Urinary bladder (tissue), 4 donors: ENCODE results near the gene ASH1L. TPM values are rescaled to one million over a fixed set of nuclear protein-coding genes. Genes with fewer than 3 reads are reported as not detected.
"Not testable (repeated sequence)": the region's sequence is repeated elsewhere in the genome, so short reads cannot be mapped to it uniquely, and the experiment has no call there.

ENCODE experiments used
- DNase-seq: peaks from one replicate; pipeline ENCODE4 v3.0.0-alpha.2; 2015; ENCODE audit errors: extremely low spot score
- H3K27ac ChIP-seq: one replicate; pipeline ENCODE4 v1.5.1; 2013; ENCODE audit warnings: low read depth, mild to moderate bottlenecking, moderate library complexity
- H3K36me3 ChIP-seq: one replicate; pipeline ENCODE4 v1.6.1; 2013; ENCODE audit warnings: mild to moderate bottlenecking, moderate library complexity; ENCODE audit not compliant: insufficient read depth
- H3K4me1 ChIP-seq: one replicate; pipeline ENCODE4 v1.6.1; 2013; ENCODE audit warnings: mild to moderate bottlenecking, moderate library complexity; ENCODE audit not compliant: insufficient read depth
- H3K4me3 ChIP-seq: one replicate; pipeline ENCODE4 v1.5.1; 2013; ENCODE audit warnings: low read depth, low read length
- WGBS: extraction: QIAGEN DNeasy Blood & Tissue Kit; methylation state at CpG from one replicate; pipeline ENCODE4 v1.1.7; 2013; 5-methylcytosine and 5-hydroxymethylcytosine counted together
- polyA plus RNA-seq: library from polyadenylated mRNA; stranded (reverse); fragments of 200-250 nt; gene quantifications from one replicate; pipeline ENCODE4 v1.2.3, GENCODE V29; 2013
- total RNA-seq: library from RNA; depleted of rRNA; stranded (reverse); fragments of >200 nt; gene quantifications from one replicate; pipeline ENCODE4 v1.2.3, GENCODE V29; 2014
- donor health status: healthy with polysubstance abuse.
- donor health status: healthy.

Gene ASH1L
- total and polyA plus RNA-seq, 2 donors = 21.6 to 75.5 TPM

DNA sequence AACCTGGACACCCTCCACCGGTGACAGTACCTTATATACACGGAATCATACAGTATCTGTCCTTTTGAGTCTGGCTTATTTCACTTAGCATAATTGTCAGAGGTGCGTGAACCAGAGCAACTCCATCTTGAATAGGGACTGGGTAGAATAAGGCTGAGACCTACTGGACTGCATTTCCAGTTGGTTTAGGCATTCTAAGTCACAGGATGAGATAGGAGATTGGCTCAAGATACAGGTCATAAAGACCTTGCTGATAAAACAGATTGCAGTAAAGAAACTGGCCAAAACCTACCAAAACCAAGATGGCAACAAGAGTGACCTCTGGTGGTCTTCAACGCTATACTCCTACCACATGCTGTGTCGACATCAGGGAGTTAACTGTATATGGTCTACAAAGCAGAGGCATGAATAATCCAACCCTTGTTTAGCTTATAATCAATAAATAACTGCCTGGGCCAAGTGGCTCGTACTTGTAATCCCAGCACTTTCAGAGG lies 255.3 kb downstream of the ASH1L start:
- H3K4me1 ChIP-seq = peaks cover 3% of the 10 kb centered on the region
- WGBS = 37% methylated on average over 6 of the region's 6 CpGs
- DNase-seq = no peak
- no peak overlapping the region for H3K27ac ChIP-seq
- no peaks in the 10 kb centered on the region for H3K36me3 ChIP-seq
- H3K4me3 ChIP-seq = no peak overlapping the region

DNA sequence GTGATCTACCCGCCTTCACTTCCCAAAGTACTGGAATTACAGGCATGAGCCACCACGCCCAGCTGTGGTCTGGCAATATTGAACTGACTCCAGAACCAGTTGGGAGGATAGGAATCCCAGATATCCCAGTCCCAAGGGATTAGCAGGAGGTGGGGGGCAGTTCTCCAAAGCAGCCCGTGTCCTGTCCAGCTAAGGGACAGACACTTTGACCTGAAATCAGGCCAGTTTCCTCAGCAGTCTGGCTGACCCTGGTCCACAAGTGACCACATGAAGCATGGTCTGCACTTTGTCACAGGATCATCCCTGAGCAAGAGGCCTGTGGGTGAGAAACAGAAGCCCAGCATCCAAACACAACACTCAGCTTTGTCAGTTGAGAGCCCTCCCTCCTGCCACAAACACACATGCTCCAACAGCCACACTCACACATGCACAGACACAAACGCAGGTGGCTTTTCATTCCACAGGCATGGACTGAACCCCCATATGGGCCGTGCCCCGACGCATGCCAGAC lies 256.7 kb downstream of the ASH1L start:
- H3K27ac ChIP-seq = no peak overlapping the region

DNA sequence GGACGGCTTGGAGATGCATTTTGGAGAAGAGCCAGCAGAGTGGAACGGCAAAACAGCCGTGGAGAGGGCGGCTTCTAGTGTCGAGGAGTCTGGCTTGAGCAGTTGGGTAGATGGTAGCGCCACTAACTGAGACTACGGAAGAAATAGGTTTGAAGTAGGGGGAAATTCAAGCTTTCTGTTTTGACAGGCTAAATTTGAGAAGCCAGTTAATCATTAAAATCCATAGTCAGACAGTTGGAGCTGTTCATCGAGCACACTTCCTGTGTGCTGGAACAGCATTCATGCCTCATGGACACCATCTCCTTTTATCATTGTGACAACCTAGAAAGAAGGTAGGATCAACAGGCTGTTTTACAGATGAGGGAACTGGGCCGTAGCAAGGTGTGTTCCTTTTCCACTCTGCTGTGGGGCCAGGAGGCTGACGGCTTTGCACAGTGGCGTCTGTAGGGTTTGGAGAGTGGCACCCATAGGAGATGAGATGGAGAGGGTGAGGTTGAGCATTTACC lies 258.0 kb downstream of the ASH1L start:
- 78% methylated on average over 11 of the region's 11 CpGs for WGBS

More for the DNA sequence above, 256.7 kb downstream of the ASH1L start:
- 72% methylated on average over 7 of the region's 7 CpGs for WGBS
- no peak for DNase-seq
- H3K36me3 ChIP-seq = no peaks in the 10 kb centered on the region
- peaks cover 3% of the 10 kb centered on the region for H3K4me1 ChIP-seq
- H3K4me3 ChIP-seq = no peak overlapping the region

DNA sequence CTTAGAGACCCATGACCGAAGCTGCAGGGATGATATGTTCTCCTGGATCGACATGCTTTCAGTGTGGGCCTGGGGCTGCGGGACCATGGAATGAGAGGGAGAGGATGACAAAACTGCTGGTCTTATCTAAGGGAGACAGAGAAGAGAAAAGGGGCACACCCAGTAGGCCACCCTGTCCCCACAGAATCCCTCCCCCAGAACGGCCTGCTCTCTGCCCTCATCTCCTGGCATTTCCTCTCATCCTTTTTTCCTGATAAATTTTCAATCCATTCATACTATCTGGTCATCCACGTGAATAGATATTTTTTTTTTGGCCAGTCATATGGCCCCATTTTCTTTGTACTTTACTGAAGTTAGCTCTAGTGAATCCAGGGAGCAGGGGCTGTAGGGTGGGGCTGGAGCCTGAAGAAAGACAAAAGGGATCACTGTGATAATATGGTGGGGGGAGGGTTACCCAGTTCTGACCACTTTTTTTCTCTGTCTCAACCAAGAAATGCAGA lies 261.2 kb downstream of the ASH1L start, which contains the start of gene PKLR:
Gene PKLR (minus strand): TSS at position 97 of the 500 bp plus-strand sequence. CDS start 43 bp downstream, at position 54.
- no peak for DNase-seq
- 82% methylated on average over 5 of the region's 5 CpGs for WGBS
- no peak within 1 kb of the TSS for H3K27ac ChIP-seq
- no peak within 1 kb of the TSS for H3K4me3 ChIP-seq
- no peaks in the 10 kb centered on the region for H3K36me3 ChIP-seq
- no peaks in the 10 kb centered on the region for H3K4me1 ChIP-seq

More for the DNA sequence above, 258.0 kb downstream of the ASH1L start:
- Histone ChIP-seq H3K36me3 (no peaks in the 10 kb centered on the region), H3K4me3 (no peak overlapping the region), H3K27ac (no peak overlapping the region), H3K4me1 (peaks cover 1% of the 10 kb centered on the region)
- no peak for DNase-seq

DNA sequence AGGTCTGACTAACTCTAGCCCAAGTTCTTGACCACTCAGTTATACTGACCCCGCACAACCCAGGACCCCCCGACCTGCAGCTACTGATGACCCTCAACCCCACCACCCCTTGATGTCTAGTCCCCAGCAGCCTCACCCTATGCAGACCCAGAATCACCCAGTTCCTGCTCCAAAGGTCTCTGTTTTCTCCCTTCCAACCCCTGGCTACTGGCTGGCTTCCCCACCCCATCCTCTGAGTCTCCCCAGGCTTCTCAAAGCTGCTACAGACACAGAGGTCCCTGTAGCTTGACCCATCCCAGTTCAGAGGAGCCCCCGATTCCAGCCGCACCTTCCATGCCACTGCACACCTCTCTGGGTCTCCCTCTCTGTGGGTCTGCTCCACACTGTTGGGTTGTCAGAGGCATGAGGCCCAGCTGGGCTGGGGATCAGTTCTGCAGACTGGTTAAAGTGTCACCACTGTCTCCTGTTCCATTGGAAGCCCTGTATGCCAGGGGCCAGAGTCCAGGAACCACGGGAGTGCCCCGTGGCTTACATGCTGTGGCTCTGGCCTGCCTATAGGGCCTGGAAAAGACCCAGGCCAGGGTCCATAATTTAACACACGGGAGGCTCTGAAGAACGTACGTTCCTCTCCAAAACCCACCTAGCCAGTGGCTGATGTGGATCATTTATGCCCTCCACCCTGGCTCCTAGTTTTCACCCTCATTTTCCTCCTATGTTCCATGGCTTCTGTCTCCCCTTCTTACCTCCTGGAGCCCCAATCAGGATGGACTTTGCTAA lies 261.9 kb downstream of the ASH1L start:
- WGBS = 86% methylated on average over 9 of the region's 9 CpGs
- H3K36me3 ChIP-seq = no peaks in the 10 kb centered on the region
- DNase-seq = no peak
- no peaks in the 10 kb centered on the region for H3K4me1 ChIP-seq
- H3K27ac ChIP-seq = no peak overlapping the region
- H3K4me3 ChIP-seq = no peak overlapping the region

DNA sequence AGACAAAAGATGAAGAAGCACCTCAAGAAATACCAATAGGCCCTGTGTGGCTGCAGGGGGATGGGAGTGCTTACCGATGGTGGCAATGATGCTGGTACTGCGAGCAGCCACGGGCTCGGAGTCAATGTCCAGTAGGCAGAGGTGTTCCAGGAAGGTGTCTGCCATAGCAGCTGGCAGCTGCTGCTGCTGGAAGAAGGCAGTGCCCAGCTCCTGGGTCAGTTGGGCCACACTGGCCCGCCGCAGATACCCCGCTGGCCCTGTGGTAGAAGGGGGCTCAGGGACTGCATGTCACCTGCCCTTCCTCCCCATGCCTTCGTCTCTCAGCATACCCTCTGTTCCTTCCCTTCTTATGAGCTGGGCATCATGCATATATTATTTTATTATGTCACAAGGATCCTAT lies 262.6 kb downstream of the ASH1L start:
- no peak overlapping the region for H3K4me3 ChIP-seq
- no peak for DNase-seq
- WGBS = 90% methylated on average over 8 of the region's 8 CpGs

DNA sequence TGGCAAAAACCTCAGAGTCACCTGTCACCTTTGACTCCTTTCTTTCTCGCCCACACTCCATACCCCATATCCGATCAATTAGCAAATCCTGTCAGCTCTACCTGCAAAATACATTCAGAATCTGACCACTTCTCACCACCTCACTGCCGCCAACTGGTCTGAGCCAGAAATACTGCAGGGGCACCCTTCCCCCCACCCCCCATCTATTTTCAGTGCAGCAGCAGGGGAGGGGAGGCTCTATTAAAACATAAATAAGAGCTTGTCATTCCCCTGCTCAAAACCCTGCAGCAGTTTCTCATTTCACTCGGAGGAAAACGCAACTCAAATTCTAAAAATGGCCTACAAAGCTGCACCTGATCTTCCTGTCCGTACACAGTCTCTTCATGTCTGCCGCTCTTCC lies 265.2 kb downstream of the ASH1L start:
- no peak overlapping the region for H3K27ac ChIP-seq
- 66% methylated on average over 7 of the region's 7 CpGs for WGBS
- no peak for DNase-seq
- no peaks in the 10 kb centered on the region for H3K36me3 ChIP-seq
- H3K4me1 ChIP-seq = no peaks in the 10 kb centered on the region
- no peak overlapping the region for H3K4me3 ChIP-seq

More for the DNA sequence above, 262.6 kb downstream of the ASH1L start:
- Histone ChIP-seq H3K36me3 (no peaks in the 10 kb centered on the region), H3K4me1 (no peaks in the 10 kb centered on the region), H3K27ac (no peak overlapping the region)

DNA sequence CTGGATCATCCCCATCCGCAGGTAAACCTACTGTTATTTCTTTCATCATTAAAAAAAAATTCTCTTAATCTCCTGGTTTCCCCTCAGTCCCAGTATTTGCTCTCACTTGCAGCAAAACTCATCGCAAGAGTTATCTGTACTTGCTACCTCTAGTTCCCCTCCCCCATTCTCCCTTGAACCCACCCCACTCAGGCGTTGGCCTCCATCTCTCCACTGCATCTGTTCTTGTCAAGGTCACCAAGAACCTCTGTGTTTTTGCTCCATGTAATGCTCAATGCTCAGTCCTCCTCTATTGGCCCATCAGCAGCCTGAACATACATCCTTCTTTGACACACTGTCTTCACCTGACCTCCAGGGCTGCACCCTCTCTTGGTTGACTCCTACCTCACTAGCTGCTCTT lies 265.9 kb downstream of the ASH1L start:
- 71% methylated on average over 3 of the region's 3 CpGs for WGBS
- Histone ChIP-seq H3K4me1 (no peaks in the 10 kb centered on the region), H3K36me3 (no peaks in the 10 kb centered on the region), H3K4me3 (no peak overlapping the region), H3K27ac (no peak overlapping the region)
- no peak for DNase-seq

DNA sequence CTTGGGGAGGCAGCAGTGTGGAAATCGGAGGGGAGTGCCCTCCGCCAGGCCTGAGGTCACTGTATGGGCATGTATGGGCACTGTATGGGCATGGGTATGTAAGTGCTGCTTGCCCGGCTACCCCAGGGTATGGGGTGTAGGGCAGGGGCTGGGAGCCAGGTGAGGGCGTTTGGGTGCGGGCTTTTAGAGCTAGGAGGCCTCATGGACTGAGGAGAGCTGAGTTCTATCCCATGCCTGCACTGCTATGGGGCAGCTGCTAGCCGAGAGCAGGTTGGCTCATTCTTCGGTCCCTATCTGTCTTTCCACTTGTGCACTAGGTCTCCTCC lies 266.7 kb downstream of the ASH1L start:
- H3K4me1 ChIP-seq = no peaks in the 10 kb centered on the region
- H3K27ac ChIP-seq = no peak overlapping the region
- H3K4me3 ChIP-seq = no peak overlapping the region
- no peaks in the 10 kb centered on the region for H3K36me3 ChIP-seq
- DNase-seq = no peak
- WGBS = 86% methylated on average over 7 of the region's 7 CpGs

DNA sequence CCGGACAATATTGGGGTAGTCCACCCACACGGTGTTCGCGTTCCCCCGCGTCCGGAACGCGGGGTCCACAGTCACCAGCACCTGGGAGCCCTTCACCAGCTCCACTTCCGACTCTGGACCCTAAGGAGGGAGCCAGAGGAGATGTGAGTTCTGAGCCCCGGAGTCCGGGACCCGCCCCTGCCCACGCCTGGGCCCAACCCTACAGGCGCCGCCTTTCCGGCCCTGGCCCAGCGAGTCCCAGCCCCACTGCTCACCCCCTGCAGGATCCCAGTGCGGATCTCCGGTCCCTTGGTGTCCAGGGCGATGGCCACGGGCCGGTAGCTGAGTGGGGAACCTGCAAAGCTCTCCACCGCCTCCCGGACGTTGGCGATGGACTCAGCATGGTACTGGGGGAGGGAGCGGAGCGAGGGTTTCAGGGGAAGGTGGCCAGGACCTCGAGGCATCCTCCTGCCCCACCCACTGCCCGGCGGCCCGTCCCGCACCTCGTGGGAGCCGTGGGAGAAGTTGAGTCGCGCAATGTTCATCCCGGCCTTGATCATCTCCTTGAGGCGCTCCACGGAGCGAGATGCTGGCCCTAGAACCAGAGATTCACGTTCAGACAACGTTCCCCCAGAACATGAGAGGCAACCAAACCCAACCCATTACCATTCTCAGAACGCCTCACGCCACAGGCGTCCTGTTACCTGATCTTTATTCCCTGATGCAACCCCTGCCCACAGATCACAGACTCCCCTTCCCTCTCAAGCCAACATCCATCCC lies 267.2 kb downstream of the ASH1L start:
- WGBS = 9% methylated on average over 47 of the region's 47 CpGs
- H3K4me3 ChIP-seq = no peak overlapping the region
- DNase-seq = no peak
- H3K4me1 ChIP-seq = no peaks in the 10 kb centered on the region
- H3K27ac ChIP-seq = no peak overlapping the region
- no peaks in the 10 kb centered on the region for H3K36me3 ChIP-seq

DNA sequence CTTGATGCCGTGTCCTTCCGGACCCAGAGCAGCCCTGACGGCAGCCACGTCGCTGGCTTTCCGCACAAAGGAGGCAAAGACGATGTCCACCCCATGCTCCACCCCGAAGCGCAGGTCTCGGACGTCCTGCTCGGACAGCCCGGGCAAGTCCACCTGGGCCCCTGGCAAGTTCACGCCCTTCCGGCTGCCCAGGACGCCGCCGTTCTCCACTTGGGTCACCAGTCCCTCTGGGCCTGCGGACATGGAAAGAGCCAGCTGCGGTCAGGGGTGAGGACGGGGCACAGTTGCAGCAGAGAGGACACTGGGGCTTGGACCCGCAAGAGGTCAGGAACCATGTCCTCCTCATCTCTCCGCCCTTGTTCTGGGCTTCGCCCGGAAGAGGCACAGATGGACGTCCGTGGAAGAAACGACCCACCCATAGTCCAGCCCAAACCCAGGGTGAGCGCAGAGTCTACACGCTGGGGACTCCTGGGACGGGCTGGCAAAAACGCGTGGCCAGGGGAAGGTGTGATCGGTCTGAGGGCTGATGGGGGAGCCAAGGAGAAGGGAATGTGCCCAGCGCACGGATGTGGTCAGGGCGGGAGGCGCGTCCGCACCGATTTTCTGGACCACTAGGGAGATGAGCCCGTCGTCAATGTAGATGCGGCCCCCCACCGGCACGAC lies 268.0 kb downstream of the ASH1L start:
- H3K27ac ChIP-seq = no peak overlapping the region
- H3K36me3 ChIP-seq = no peaks in the 10 kb centered on the region
- DNase-seq = no peak
- no peaks in the 10 kb centered on the region for H3K4me1 ChIP-seq
- WGBS = 38% methylated on average over 46 of the region's 46 CpGs
- no peak overlapping the region for H3K4me3 ChIP-seq

DNA sequence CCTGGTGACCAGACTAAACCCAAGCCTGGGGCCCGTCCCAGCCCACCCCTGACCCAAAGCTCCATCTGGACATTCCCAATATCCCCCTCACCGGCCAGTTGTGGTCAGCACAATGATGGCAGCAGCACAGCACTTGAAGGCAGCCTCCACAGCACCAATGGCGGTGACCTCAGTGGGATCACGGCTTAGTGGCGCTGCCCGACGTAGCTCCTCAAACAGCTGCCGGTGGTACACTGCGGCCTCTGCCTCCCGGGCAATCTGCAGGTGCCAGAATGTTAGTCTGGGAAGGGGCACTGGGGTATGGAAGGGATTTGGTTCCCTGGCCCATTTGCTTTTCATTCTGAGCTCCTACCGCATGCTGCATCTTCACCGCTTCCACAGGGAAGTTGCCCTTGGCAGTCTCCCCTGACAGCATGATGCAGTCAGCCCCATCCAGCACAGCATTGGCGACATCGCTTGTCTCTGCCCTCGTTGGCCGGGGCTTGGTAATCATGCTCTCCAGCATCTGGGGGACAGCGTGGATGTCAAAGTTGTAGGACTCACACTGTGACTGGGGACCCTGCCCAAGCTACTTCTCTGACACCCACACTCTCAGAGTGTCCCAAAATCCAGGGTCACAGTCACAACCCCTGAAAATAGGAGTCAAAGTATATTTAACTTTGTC lies 269.4 kb downstream of the ASH1L start:
- 84% methylated on average over 17 of the region's 17 CpGs for WGBS

DNA sequence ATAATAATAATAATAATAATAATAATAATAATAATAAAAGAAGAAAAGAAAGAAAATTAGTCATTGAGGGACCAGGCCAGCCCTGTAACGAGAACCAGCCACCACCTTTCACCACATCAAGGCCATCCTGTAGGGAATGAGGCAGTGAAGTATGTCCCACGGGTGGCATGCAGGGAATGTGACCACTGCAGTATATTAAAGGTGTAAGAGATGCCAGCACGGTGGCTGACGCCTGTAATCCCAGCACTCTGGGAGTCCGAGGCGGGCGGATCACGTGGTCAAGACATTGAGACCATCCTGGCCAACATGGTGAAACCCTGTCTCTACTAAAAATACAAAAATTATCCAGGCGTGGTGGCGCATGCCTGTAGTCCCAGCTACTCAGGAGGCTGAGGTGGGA lies 271.6 kb downstream of the ASH1L start:
- not testable (repeated sequence) for H3K4me3 ChIP-seq, H3K27ac ChIP-seq, H3K4me1 ChIP-seq, DNase-seq, H3K36me3 ChIP-seq
- 77% methylated on average over 10 of the region's 10 CpGs for WGBS

More for the DNA sequence above, 269.4 kb downstream of the ASH1L start:
- no peak for DNase-seq
- H3K4me3 ChIP-seq = no peak overlapping the region
- no peaks in the 10 kb centered on the region for H3K4me1 ChIP-seq
- H3K36me3 ChIP-seq = no peaks in the 10 kb centered on the region
- no peak overlapping the region for H3K27ac ChIP-seq
